ENCODE results near the gene DDX5.

DDX5 gene

GRCh38 chr17:64532409-64532808, 26.3 kb upstream of the DDX5 start:
- TF ChIP-seq CTCF (conservative IDR thresholded peaks at IDR 0.05; ENCODE audit: low read depth, low read length): no peak
- no peak for DNase-seq (ENCODE audit: low read depth)
- no peak overlapping the region for H3K4me3 ChIP-seq (ENCODE audit: low read length)

GRCh38 chr17:64531955-64532371, 25.9 kb upstream of the DDX5 start:
- no peak for DNase-seq (ENCODE audit: low read depth)
- H3K4me3 ChIP-seq (ENCODE audit: low read length): no peak overlapping the region
- no peak for TF ChIP-seq CTCF (conservative IDR thresholded peaks at IDR 0.05; ENCODE audit: low read depth, low read length)

GRCh38 chr17:64529221-64529620, 23.1 kb upstream of the DDX5 start:
- no peak overlapping the region for H3K4me3 ChIP-seq (ENCODE audit: low read length)
- TF ChIP-seq CTCF (conservative IDR thresholded peaks at IDR 0.05; ENCODE audit: low read depth, low read length): no peak
- DNase-seq (ENCODE audit: low read depth): no peak

- no peak for TF ChIP-seq CTCF (conservative IDR thresholded peaks at IDR 0.05; ENCODE audit: low read depth, low read length)
- no peak overlapping the region for H3K4me3 ChIP-seq (ENCODE audit: low read length)
- DNase-seq (ENCODE audit: low read depth): no peak
Observed at GRCh38 chr17:64527914-64528313, 21.8 kb upstream of the DDX5 start.

- no peak for TF ChIP-seq CTCF (conservative IDR thresholded peaks at IDR 0.05; ENCODE audit: low read depth, low read length)
- no peak overlapping the region for H3K4me3 ChIP-seq (ENCODE audit: low read length)
- DNase-seq (ENCODE audit: low read depth): no peak
Observed at GRCh38 chr17:64520359-64520758, 14.3 kb upstream of the DDX5 start.

- no peak for TF ChIP-seq CTCF (conservative IDR thresholded peaks at IDR 0.05; ENCODE audit: low read depth, low read length)
- no peak overlapping the region for H3K4me3 ChIP-seq (ENCODE audit: low read length)
- no peak for DNase-seq (ENCODE audit: low read depth)
Observed at GRCh38 chr17:64519601-64520000, 13.5 kb upstream of the DDX5 start.

GRCh38 chr17:64515829-64516228, 9.7 kb upstream of the DDX5 start:
- DNase-seq (ENCODE audit: low read depth): no peak
- H3K4me3 ChIP-seq (ENCODE audit: low read length): no peak overlapping the region
- TF ChIP-seq CTCF (conservative IDR thresholded peaks at IDR 0.05; ENCODE audit: low read depth, low read length): no peak
